Astrocyte (in vitro differentiated cells and primary cell): ENCODE results near the gene FLOT2. TPM values are rescaled to one million over a fixed set of nuclear protein-coding genes. Genes with fewer than 3 reads are reported as not detected.

Source experiments
- DNase-seq: peaks from one replicate; pipeline ENCODE4 v3.0.0-alpha.2; 2010; ENCODE audit warnings: low read depth
- FAIRE-seq: peaks from 2 replicates; lab custom pipeline; 2011; peaks lifted over from hg19 to GRCh38; lab: Jason Lieb, UNC
- H2AFZ ChIP-seq: 2 replicates; pipeline ENCODE4 v1.6.0; 2012; ENCODE audit warnings: low read depth, low read length, inconsistent platforms
- H3K27ac ChIP-seq: 2 replicates; pipeline ENCODE4 v1.5.1; 2011; ENCODE audit warnings: low read depth, low read length, inconsistent platforms
- H3K27me3 ChIP-seq: 2 replicates; pipeline ENCODE4 v1.6.0; 2011; ENCODE audit warnings: low read length, inconsistent platforms; ENCODE audit not compliant: insufficient read depth
- H3K36me3 ChIP-seq: 2 replicates; pipeline ENCODE4 v1.5.1; 2011; ENCODE audit warnings: low read length, inconsistent platforms; ENCODE audit not compliant: insufficient read depth
- H3K4me1 ChIP-seq: 2 replicates; pipeline ENCODE4 v1.5.1; 2011; ENCODE audit warnings: low read length, inconsistent platforms; ENCODE audit not compliant: insufficient read depth
- H3K4me2 ChIP-seq: 2 replicates; pipeline ENCODE4 v1.6.0; 2012; ENCODE audit warnings: low read length, inconsistent platforms
- H3K4me3 ChIP-seq: 2 replicates; pipeline ENCODE4 v1.5.1; 2011; ENCODE audit warnings: low read depth, mild to moderate bottlenecking, low read length, inconsistent platforms; ENCODE audit not compliant: insufficient read depth
- H3K79me2 ChIP-seq: 2 replicates; pipeline ENCODE4 v1.6.0; 2012; ENCODE audit warnings: mild to moderate bottlenecking, low read length, inconsistent platforms; ENCODE audit not compliant: insufficient read depth
- H3K9ac ChIP-seq: 2 replicates; pipeline ENCODE4 v1.6.0; 2012; ENCODE audit warnings: mild to moderate bottlenecking, low read length, inconsistent platforms
- H3K9me3 ChIP-seq: 2 replicates; pipeline ENCODE4 v1.5.1; 2012; ENCODE audit warnings: low read depth, mild to moderate bottlenecking, low read length, inconsistent platforms; ENCODE audit not compliant: insufficient read depth
- H4K20me1 ChIP-seq: 2 replicates; pipeline ENCODE4 v1.6.0; 2012; ENCODE audit warnings: low read length, inconsistent platforms; ENCODE audit not compliant: insufficient read depth
- H3K27ac Mint-ChIP-seq: one replicate; pipeline ENCODE4 v1.8.0; 2021; ENCODE audit warnings: mild to moderate bottlenecking, mixed read lengths; ENCODE audit not compliant: unreplicated experiment
- H3K27me3 Mint-ChIP-seq: one replicate; pipeline ENCODE4 v1.8.0; 2021; ENCODE audit warnings: low read depth, mixed read lengths; ENCODE audit not compliant: unreplicated experiment
- H3K36me3 Mint-ChIP-seq: one replicate; pipeline ENCODE4 v1.8.0; 2021; ENCODE audit warnings: low read depth, mixed read lengths; ENCODE audit not compliant: unreplicated experiment
- H3K4me1 Mint-ChIP-seq: one replicate; pipeline ENCODE4 v1.8.0; 2021; ENCODE audit warnings: low read depth, mixed read lengths; ENCODE audit not compliant: unreplicated experiment
- H3K4me3 Mint-ChIP-seq: one replicate; pipeline ENCODE4 v1.8.0; 2021; ENCODE audit warnings: mild to moderate bottlenecking, moderate library complexity, mixed read lengths; ENCODE audit not compliant: unreplicated experiment
- H3K9me3 Mint-ChIP-seq: one replicate; pipeline ENCODE4 v1.8.0; 2021; ENCODE audit warnings: mild to moderate bottlenecking, mixed read lengths; ENCODE audit not compliant: unreplicated experiment
- EZH2 ChIP-seq: IDR thresholded peaks from 2 replicates; pipeline ENCODE4 v1.6.1; 2012; ENCODE audit warnings: mild to moderate bottlenecking, low read length, inconsistent platforms; ENCODE audit not compliant: insufficient read depth
- total RNA-seq: library from RNA; stranded (reverse); gene quantifications from 2 replicates; pipeline ENCODE4 v1.2.1, GENCODE V29; 2021
- TF ChIP-seq, protein P1 (sequence below): IDR thresholded peaks from 2 replicates; pipeline ENCODE4 v1.5.1; 2011; ENCODE audit warnings: low read depth, mild to moderate bottlenecking, inconsistent platforms, low read length, moderate library complexity; ENCODE audit not compliant: insufficient read depth

Gene FLOT2
- total RNA-seq, 1 donor from 2014 or later: 84.4 TPM

- Histone ChIP-seq H3K4me1 (no peaks in the 10 kb centered on the region), H3K9ac (no peak overlapping the region), H4K20me1 (peaks cover 88% of the 10 kb centered on the region), H3K36me3 (peaks cover 66% of the 10 kb centered on the region), H3K27me3 (no peaks in the 10 kb centered on the region), H3K79me2 (peaks cover 7% of the 10 kb centered on the region), H3K27ac (no peak overlapping the region), H3K4me3 (no peak overlapping the region), H3K4me2 (no peak overlapping the region), H3K9me3 (no peaks in the 10 kb centered on the region), H2AFZ (no peak overlapping the region)
- Mint-ChIP-seq H3K27ac (no peak overlapping the region), H3K4me3 (no peak overlapping the region), H3K27me3 (no peaks in the 10 kb centered on the region), H3K4me1 (no peaks in the 10 kb centered on the region), H3K36me3 (peaks cover 45% of the 10 kb centered on the region), H3K9me3 (no peaks in the 10 kb centered on the region)
- FAIRE-seq (no peak), DNase-seq (no peak)
- no peak for TF ChIP-seq EZH2
- TF ChIP-seq, protein P1, sequence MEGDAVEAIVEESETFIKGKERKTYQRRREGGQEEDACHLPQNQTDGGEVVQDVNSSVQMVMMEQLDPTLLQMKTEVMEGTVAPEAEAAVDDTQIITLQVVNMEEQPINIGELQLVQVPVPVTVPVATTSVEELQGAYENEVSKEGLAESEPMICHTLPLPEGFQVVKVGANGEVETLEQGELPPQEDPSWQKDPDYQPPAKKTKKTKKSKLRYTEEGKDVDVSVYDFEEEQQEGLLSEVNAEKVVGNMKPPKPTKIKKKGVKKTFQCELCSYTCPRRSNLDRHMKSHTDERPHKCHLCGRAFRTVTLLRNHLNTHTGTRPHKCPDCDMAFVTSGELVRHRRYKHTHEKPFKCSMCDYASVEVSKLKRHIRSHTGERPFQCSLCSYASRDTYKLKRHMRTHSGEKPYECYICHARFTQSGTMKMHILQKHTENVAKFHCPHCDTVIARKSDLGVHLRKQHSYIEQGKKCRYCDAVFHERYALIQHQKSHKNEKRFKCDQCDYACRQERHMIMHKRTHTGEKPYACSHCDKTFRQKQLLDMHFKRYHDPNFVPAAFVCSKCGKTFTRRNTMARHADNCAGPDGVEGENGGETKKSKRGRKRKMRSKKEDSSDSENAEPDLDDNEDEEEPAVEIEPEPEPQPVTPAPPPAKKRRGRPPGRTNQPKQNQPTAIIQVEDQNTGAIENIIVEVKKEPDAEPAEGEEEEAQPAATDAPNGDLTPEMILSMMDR: no peak
Measured at GRCh38 chr17:28918295-28918694, 20.8 kb upstream of the FLOT2 start.

DNA sequence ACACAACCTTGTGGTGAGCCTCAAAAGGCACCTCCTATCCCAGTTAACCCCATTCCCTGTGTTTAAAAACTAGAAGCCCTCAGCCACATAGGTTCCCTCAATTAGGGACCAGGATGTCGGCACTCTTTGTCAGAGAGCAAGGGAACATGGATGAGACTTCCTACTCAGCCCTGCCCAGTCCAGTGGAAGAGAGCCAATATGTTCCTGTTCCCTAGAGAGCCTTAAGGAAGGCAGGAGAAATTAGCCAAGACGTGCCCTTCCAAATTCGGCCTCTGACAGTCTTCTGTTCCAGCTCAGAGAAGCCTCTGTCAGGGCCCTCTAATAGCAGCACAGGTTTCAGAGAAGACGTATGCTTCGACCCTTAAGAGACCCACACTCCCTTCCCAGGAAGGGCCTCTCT is 19.9 kb upstream of the FLOT2 start:
- peaks cover 71% of the 10 kb centered on the region for H3K36me3 ChIP-seq
- H3K9ac ChIP-seq: no peak overlapping the region
- peaks cover 7% of the 10 kb centered on the region for H3K79me2 ChIP-seq
- no peaks in the 10 kb centered on the region for H3K27me3 ChIP-seq
- TF ChIP-seq, protein P1: no peak
- no peak for TF ChIP-seq EZH2
- Mint-ChIP-seq H3K36me3 (peaks cover 42% of the 10 kb centered on the region), H3K9me3 (no peaks in the 10 kb centered on the region), H3K4me3 (no peak overlapping the region), H3K27me3 (no peaks in the 10 kb centered on the region), H3K27ac (no peak overlapping the region), H3K4me1 (no peaks in the 10 kb centered on the region)
- no peak overlapping the region for H3K4me2 ChIP-seq
- H3K4me1 ChIP-seq: no peaks in the 10 kb centered on the region
- DNase-seq (no peak), FAIRE-seq (no peak)
- no peak overlapping the region for H2AFZ ChIP-seq
- no peak overlapping the region for H3K27ac ChIP-seq
- H4K20me1 ChIP-seq: peaks cover 89% of the 10 kb centered on the region
- no peak overlapping the region for H3K4me3 ChIP-seq
- H3K9me3 ChIP-seq: no peaks in the 10 kb centered on the region

- TF ChIP-seq EZH2: no peak
- TF ChIP-seq, protein P1: no peak
- Histone ChIP-seq H3K4me3 (no peak overlapping the region), H4K20me1 (peaks cover 89% of the 10 kb centered on the region), H2AFZ (no peak overlapping the region), H3K9ac (no peak overlapping the region), H3K4me1 (no peaks in the 10 kb centered on the region), H3K4me2 (no peak overlapping the region), H3K36me3 (peaks cover 75% of the 10 kb centered on the region), H3K9me3 (no peaks in the 10 kb centered on the region), H3K79me2 (peaks cover 7% of the 10 kb centered on the region), H3K27ac (no peak overlapping the region), H3K27me3 (no peaks in the 10 kb centered on the region)
- Mint-ChIP-seq H3K4me3 (no peak overlapping the region), H3K9me3 (no peaks in the 10 kb centered on the region), H3K36me3 (peaks cover 45% of the 10 kb centered on the region), H3K4me1 (no peaks in the 10 kb centered on the region), H3K27ac (no peak overlapping the region), H3K27me3 (no peaks in the 10 kb centered on the region)
- DNase-seq (no peak), FAIRE-seq (no peak)
Measured at GRCh38 chr17:28917029-28917428, 19.5 kb upstream of the FLOT2 start.
